GM12874 (cell line): ENCODE results near the gene OR6C4.

ENCODE experiments used
- CTCF ChIP-seq: IDR thresholded peaks from 2 replicates; pipeline ENCODE4 v1.5.1; 2011; ENCODE audit warnings: low read depth, mild to moderate bottlenecking, control low read depth, low read length, moderate library complexity; ENCODE audit not compliant: insufficient read depth

OR6C4 gene

GRCh38 chr12:55582066-55582465, 32.7 kb downstream of the OR6C4 start:
- no peak for TF ChIP-seq CTCF

DNA sequence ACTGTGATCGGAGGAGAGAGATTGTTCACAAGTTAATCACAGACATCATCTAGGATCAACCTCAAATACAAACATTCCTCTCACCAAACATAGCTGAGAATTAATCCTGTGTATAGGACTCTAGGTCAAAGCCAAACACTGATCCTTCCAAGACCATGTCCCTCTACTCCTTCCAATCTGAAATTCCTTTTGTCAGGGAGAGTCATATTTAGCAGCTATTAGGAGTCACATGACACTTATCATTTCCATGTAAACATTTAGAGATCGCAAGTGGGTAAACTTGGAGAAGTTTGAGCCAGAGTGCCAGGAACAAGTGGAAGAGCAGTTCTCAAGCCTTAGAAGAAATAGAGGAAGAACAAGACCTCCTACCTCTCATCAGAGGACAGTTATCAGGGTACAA, 36.4 kb downstream of the OR6C4 start:
- no peak for TF ChIP-seq CTCF
